Raji (cell line): ENCODE data around the gene ZSWIM2.

Experiments
- POLR2A ChIP-seq: IDR thresholded peaks from 2 replicates; pipeline ENCODE4 v1.6.1; 2011; ENCODE audit warnings: low read depth, low read length, control low read depth; ENCODE audit not compliant: insufficient read depth

The ZSWIM2 gene

GRCh38 chr2:186855216-186855615, 6.2 kb upstream of the ZSWIM2 start:
- TF ChIP-seq POLR2A, result no peak

DNA sequence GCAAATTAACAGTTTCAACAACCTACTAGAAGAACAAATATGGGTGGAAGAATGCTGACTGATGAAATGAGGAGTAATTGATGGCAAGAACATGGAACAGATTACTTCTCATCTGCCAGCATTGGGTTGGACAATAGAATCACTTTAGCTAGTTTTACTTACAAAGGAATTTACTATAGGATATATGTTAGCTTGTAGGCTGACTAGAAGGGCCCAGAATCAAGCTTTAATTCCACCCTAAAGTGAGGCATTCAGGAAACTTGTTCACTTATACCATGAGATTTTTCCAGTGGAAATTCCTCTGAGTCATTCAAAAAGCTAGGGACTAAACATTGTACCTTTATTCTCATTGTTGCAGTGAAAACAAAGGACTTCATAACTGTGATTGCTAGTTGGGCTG, 5.0 kb upstream of the ZSWIM2 start:
- no peak for TF ChIP-seq POLR2A

DNA sequence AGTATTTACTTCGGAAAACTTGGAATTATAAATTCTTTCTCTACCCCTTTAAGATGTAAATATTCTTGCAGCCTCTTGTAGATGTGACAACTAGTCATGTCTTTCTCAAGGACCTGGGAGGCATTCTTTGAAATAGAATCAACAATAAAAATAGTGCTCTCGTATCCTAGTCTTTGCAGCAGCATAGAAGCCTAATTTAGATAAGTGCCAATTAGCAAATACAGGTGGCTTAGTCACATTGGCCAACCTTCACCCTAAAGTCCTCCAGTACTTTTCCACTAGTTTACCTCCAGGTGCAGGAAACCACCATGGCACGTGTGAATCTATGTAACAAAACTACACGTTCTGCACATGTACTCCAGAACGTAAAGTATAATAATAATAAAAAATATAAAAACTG, 3.5 kb upstream of the ZSWIM2 start:
- no peak for TF ChIP-seq POLR2A

- TF ChIP-seq POLR2A, result no peak
Measured at GRCh38 chr2:186842373-186842772, 6.6 kb downstream of the ZSWIM2 start.

DNA sequence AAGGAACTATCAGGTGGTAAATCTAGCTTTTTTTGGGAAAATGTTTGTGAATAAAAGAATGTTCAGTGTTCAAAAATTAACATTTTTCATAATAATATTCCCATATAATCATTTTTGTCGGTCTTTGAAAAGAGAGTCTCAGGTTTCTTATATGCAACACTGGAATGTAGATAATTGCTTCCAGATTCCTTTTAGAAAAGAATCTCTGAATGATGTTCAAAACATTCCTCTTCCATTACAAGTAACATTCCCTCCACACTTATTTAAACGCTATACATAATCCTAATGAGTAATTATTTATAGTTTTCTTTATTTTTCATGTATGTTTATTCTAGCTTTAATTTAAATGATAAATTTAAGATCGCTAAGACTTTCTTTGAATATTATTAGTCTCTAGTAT, 7.0 kb downstream of the ZSWIM2 start:
- TF ChIP-seq POLR2A, result no peak

DNA sequence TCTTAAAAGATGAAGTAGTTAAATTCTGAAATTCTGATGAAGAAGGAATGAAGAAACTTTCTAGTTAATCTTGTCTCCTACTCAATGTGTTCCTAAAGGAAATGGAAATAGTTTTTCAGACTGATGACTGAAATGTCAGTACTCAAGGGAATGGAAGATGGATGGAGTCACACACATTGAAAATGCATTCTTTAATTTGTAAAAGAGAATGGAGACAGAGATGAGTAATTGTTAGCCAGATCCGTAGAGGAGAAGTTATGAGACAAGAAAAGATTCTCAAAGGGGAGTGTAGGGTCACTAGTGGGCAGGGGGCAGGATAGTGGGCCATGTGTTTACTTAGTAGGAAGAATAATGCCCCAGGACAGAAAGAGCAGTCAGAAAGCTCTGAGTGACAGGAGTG, 13.3 kb downstream of the ZSWIM2 start:
- no peak for TF ChIP-seq POLR2A

GRCh38 chr2:186827862-186828492, 21.0 kb downstream of the ZSWIM2 start:
- TF ChIP-seq POLR2A, result no peak

DNA sequence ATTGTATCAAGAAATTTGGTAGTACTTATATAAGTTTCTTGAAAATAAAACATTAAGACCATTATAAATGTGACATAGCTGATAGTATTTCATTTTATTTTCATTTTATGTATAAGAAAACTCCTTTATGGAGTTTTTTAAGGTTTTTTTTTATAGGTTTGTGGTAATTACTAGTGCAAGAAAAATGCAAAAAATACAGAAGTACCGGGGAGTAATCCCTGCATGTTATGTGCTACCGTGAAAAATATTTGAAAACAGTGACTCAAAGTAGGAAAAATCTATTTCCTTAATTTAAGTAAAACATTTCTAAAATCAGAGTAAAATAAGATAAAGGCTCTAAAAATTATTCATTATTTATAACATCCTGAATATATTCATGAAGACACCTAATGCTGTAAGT, 21.6 kb downstream of the ZSWIM2 start:
- no peak for TF ChIP-seq POLR2A

DNA sequence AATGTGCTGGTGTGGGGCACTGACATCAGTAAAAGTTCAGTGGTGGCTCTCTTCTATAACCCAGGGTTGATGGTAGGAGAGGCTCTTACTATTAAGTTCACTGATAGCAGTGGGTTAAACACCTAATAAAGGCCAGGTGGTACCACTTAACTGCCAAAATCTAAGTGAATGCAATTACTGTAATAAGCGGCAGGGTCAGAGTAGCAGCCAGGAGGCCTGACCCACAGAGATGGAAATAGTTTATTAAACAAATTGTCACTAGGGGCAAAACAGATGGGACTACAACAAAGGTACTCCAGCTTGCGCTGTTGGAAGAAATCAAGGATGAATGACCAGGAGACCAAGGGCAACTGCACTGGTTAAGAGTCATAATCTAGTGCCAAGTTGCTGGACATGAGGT, 26.6 kb downstream of the ZSWIM2 start:
- TF ChIP-seq POLR2A, result no peak

- no peak for TF ChIP-seq POLR2A
Measured at GRCh38 chr2:186820303-186820702, 28.7 kb downstream of the ZSWIM2 start.

DNA sequence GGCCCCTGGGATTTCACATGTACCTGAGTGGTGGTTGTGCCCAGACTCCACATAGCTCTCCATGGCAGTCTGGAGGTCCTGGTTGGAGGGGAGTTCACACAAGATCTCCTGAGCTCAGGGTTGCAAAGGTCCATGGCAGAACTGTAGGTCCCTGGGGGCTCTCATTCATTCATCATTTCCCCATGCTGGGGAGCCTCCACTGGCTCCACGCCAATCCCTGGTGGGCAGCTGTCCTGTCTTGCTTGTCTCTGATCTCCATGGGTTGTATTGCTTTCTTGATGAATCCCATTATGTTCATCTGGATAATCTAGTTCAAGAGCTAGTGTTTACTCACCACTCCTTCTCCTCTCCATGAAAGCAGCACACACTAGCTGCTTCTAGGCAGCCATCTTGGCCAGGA, 42.4 kb downstream of the ZSWIM2 start:
- no peak for TF ChIP-seq POLR2A

DNA sequence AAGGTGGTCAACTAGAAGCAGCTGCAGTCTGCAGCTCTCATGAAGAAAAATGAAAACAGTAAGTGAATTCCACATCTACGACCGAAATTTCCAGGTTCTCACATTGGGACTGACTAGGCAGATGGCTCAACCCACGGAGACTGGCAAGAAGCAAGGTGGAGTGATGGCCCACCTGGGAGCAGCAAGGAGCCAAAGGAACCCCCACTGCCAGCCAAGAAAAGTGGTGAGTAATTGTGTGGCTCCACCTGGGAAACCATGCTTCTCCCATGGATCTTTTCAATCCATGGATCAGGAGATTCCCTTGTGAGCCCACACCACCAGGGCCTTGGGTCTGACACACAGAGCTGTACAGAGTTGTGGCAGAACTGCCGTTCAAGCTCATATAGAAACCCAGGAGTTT, 64.0 kb downstream of the ZSWIM2 start:
- TF ChIP-seq POLR2A, result no peak

DNA sequence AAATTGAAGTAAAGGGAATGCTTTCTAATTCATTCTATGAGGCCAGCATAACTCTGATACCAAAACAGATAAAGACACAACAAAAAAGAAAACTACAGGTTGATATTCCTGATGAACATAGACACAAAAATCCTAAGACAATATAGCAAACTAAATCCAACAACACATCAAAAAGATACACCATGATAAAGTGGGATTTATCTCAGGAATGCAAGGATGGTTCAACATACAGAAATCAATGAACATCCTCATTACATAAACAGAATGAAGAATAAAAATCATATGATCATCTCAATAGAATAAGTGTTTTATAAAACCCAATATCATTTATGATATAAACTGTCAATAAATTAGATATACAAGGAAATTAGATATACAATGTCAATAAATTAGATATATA, 65.7 kb downstream of the ZSWIM2 start:
- TF ChIP-seq POLR2A, result no peak

- TF ChIP-seq POLR2A, result no peak
Measured at GRCh38 chr2:186780701-186781316, 68.2 kb downstream of the ZSWIM2 start.
